GM10847 (cell line): ENCODE results near the gene RGS1.

ENCODE experiments used
- POLR2A ChIP-seq: IDR thresholded peaks from 2 replicates; pipeline ENCODE4 v1.6.1; 2011; ENCODE audit not compliant: insufficient read length; ENCODE audit errors: extremely low read depth

Gene RGS1, protein sequence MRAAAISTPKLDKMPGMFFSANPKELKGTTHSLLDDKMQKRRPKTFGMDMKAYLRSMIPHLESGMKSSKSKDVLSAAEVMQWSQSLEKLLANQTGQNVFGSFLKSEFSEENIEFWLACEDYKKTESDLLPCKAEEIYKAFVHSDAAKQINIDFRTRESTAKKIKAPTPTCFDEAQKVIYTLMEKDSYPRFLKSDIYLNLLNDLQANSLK

DNA sequence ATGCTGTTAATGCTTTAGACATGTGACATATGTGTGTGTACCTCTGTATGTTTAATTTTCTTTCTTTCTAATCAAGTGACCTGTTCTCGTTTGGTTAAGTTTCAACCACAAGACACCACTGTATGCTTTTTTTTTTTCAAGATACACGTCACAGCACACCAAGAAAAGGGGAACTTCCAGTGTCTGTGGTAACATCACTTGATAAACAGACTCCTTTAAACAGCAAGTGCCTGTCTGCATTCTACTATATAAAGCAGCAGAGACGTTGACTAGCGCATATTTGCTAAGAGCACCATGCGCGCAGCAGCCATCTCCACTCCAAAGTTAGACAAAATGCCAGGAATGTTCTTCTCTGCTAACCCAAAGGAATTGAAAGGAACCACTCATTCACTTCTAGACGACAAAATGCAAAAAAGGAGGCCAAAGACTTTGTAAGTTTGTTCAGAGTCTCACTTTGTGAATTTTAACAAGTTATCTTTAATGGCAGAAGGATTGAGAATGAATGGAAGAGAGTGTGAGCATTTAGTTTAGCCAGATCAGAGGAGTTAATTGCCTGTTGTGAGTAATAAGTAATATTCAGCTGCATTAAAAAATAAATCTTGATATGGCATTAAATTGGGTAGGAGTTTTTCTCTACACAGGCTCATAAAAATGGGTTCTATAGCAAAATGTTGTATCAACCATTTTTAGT, at the start of gene RGS1:
RGS1 (plus strand) TSS at position 275 of the 691 bp plus-strand sequence; CDS start at position 295, 20 bp downstream.
- peak; percentile 77 for TF ChIP-seq POLR2A

DNA sequence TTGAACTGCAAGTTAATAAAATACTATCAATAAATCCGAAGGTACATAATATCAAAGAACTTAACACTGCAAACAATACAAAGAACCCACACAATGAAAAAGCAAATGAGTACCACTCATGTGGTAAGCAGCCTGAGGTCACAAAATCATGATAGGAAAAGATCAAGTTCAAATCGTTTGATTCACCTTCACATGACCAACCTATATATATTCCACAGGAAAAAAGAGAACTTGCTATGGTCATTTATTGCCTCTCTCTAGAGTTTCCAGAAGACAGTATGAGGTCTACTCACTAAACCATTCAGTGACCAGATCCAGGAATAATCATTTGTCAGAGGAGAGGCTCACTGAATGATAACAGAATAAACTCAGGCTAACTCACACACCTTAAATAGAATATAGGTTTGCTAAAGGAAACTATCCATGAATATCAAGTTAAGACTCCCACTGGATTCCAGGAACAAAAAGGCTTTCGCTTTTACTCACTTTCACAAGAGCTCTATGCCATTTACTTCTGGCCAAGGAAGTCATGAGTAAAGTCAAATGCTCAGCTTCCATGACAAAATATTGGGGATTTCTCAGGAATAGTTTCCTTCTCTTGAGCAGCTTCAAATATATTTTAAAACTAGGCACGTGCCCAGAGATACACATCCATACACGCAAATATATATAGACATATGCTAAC, 48.3 kb upstream of the RGS1 start:
- TF ChIP-seq POLR2A = no peak

- TF ChIP-seq POLR2A = no peak
Observed at GRCh38 chr1:192527950-192528349, 47.6 kb upstream of the RGS1 start.

GRCh38 chr1:192529031-192529755, 46.4 kb upstream of the RGS1 start:
- TF ChIP-seq POLR2A = no peak

DNA sequence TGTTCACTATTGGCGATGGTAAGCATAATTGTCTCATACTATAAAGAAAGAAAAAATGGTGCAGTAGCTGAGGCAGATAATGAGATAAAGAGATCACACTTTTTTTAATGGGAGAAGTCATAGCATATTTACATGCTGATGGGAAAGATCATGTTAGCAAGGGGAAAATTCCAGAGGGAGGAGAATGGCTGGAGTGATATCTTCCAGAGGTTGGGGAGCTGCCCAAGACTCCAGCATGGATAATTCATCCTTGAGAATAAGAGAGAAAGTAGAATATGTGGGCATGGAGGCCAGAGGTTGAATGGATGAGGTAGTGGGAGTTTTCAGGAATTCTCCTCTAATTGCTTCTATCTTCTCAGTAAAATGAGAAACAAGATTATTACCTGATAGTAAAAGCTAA, 45.8 kb upstream of the RGS1 start:
- TF ChIP-seq POLR2A = no peak

GRCh38 chr1:192530254-192530653, 45.3 kb upstream of the RGS1 start:
- TF ChIP-seq POLR2A = no peak

DNA sequence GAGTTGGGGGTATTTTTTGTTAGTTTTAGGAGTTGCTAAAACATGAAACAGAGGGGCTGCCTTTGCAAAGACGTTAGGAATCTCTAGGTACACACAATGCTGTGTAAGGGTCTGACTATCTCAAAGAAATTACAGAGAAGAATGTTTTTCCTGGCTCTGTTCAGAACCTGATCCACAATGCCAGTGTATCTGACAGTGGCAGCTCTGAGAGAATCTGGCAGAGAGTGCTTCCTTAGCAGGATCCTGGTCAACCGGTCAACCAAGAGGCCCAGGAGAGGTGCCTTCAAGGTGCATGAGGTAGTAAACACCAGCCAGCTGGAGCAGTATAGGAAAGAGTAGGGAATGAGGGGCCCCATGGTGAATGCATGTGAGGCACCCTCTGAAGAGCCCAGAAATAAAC, 40.9 kb upstream of the RGS1 start:
- TF ChIP-seq POLR2A = no peak

DNA sequence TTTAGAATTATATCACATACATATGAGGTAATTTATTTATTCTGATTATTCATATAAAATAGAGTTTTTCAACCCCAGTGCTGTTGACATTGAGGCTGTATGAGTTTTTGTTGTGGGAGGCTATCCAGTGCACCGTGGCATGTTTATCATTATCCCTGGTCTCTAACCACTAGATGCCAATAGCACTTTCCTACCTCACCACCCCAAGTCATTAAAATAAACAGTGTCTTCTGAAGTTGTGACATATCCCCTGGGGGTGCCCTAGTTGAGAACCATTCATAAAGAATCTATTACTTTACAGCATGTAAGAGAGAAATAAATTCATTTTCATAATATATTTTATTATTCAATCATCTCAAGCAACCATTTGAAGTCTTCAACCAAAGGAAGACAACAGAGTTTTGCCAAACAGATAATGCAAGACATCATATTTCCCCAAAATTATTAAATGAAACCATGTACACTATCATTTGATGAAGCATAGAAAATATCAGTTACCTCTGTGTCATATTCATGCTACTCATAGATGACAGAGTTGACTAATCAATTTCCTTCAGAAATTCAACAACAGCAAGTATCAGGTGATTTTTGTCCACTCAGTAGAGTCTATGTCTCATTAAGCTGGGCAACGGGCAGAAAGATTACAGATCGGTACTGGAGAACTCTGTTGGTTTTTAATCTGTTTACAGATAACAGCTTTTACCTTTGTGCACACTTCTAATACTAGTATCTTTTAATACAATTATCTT, 39.5 kb upstream of the RGS1 start:
- TF ChIP-seq POLR2A = no peak

- TF ChIP-seq POLR2A = no peak
Observed at GRCh38 chr1:192538407-192539296, 36.9 kb upstream of the RGS1 start.

- TF ChIP-seq POLR2A = no peak
Observed at GRCh38 chr1:192539297-192540092, 36.1 kb upstream of the RGS1 start.

DNA sequence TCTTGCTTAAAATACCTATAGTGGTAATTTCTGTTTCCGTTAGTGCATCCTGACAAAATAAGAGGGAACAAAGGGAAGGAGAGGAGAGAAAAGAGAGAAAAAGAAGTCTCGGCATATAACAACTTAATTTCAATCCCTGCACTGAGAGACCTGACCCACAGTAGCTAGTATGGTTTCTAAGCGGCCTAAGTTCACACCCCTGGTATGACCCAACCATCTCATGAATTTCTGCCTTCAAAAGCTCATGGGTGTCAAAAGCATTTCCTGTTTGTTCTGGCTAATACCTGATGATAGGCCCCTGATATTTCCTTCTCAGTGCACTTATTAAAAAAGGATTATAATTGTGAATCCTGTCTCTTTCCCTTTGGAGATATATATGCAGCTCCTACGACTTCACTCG, 32.1 kb upstream of the RGS1 start:
- no peak for TF ChIP-seq POLR2A

DNA sequence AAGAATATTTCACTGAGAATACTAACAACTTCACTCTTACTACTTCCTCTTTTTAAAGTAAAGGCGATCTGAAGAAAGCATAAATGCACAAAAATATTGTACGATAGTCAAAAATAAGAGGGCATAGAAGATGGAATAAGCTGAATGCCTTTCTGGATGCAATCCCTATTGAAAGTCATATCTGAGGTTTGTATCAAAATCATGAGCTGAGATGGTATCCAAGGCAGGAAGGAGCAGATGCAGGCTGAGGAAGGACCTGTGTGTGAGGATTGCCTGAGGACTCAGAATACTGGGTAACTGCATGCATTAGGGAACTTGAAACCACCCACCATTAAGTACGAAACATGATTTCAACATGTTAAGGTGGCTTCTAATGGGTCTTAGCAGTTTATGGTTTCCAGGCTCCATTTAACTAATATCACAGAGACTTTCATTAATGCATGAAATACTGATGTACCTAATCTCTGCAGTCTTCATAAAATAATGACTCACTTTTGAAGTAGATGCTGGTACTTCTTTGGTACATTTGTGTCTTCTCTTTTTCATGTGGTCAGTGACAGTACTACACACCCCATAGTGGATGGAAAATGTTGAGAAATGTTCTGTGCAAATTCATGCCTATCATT, 29.6 kb upstream of the RGS1 start:
- no peak for TF ChIP-seq POLR2A
